OCI-LY7 (cell line): ENCODE measurements around the gene GLB1L3. TPM values are rescaled to one million over a fixed set of nuclear protein-coding genes. Genes with fewer than 3 reads are reported as not detected.

Source experiments
- BruUV-seq: library from RNA; stranded (reverse); fragments of 400-500 nt; replicated peaks from 2 replicates; lab custom pipeline; 2021; lab: Mats Ljungman, UMichigan
- CTCF ChIA-PET: fragments of 300-600 bp; sonication (Branson Sonifier 250); formaldehyde crosslinking; loops from one replicate; lab custom pipeline; 2022; ENCODE audit warnings: antibody characterized with exemption; ENCODE audit not compliant: unreplicated experiment; lab: Charles Lee
- POLR2A ChIA-PET: fragments of 300-600 bp; sonication (Branson Sonifier 250); formaldehyde crosslinking; loops from one replicate; lab custom pipeline; 2022; ENCODE audit warnings: antibody characterized with exemption; lab: Charles Lee
- DNase-seq: peaks from one replicate; pipeline ENCODE4 v3.0.0-alpha.2; 2015; ENCODE audit warnings: low spot score
- H2AFZ ChIP-seq: fragments of 200-600 bp; sonication (generic), shearing (Covaris generic); 2 replicates; pipeline ENCODE4 v1.6.1; 2014; ENCODE audit warnings: mild to moderate bottlenecking, antibody characterized with exemption, low read length, moderate library complexity
- H3K27ac ChIP-seq: fragments of 200-600 bp; sonication (generic); 2 replicates; pipeline ENCODE4 v1.5.1; 2014; ENCODE audit warnings: mixed run types, low read depth, mild to moderate bottlenecking, moderate library complexity, low read length, inconsistent platforms; ENCODE audit not compliant: poor library complexity, severe bottlenecking
- H3K36me3 ChIP-seq: fragments of 200-600 bp; sonication (generic); 2 replicates; pipeline ENCODE4 v1.6.1; 2014; ENCODE audit warnings: mild to moderate bottlenecking, antibody characterized with exemption, low read length, moderate library complexity, mixed read lengths; ENCODE audit not compliant: insufficient read depth
- H3K4me1 ChIP-seq: fragments of 200-600 bp; sonication (generic); 2 replicates; pipeline ENCODE4 v1.5.1; 2014; ENCODE audit warnings: mild to moderate bottlenecking, low read length; ENCODE audit not compliant: insufficient read depth, poor library complexity, severe bottlenecking
- H3K4me2 ChIP-seq: fragments of 200-600 bp; sonication (generic); 2 replicates; pipeline ENCODE4 v1.6.1; 2014; ENCODE audit warnings: mild to moderate bottlenecking, low read length
- H3K4me3 ChIP-seq: fragments of 200-600 bp; sonication (generic); 2 replicates; pipeline ENCODE4 v1.5.1; 2014; ENCODE audit warnings: mild to moderate bottlenecking, low read depth, low read length; ENCODE audit not compliant: poor library complexity, severe bottlenecking
- H3K79me2 ChIP-seq: fragments of 200-600 bp; sonication (generic); 2 replicates; pipeline ENCODE4 v1.6.1; 2016; ENCODE audit warnings: low read depth, mild to moderate bottlenecking, low read length, moderate library complexity, mixed read lengths; ENCODE audit not compliant: insufficient read depth
- H3K9me2 ChIP-seq: fragments of 200-600 bp; sonication (generic); 2 replicates; pipeline ENCODE4 v1.6.1; 2016; ENCODE audit warnings: mild to moderate bottlenecking, low read length, mixed read lengths; ENCODE audit not compliant: insufficient read depth
- H3K9me3 ChIP-seq: fragments of 200-600 bp; sonication (generic); 2 replicates; pipeline ENCODE4 v1.6.1; 2014; ENCODE audit warnings: mild to moderate bottlenecking, mixed run types, low read length, mixed read lengths
- H4K20me1 ChIP-seq: fragments of 200-600 bp; sonication (generic); 2 replicates; pipeline ENCODE4 v1.6.1; 2014; ENCODE audit warnings: mild to moderate bottlenecking, antibody characterized with exemption, low read length, moderate library complexity, mixed read lengths; ENCODE audit not compliant: insufficient read depth
- EZH2phosphoT487 ChIP-seq: fragments of 200-600 bp; sonication (generic); IDR thresholded peaks from 2 replicates; pipeline ENCODE4 v1.6.1; 2018; ENCODE audit warnings: low read depth, borderline replicate concordance, mild to moderate bottlenecking, mixed run types, antibody characterized with exemption, low read length, moderate library complexity, mixed read lengths
- intact Hi-C: fragments of 100-400 bp; cut with micrococcal nuclease; formaldehyde crosslinking; loops from one replicate; pipeline ENCODE4 v1.10.0; 2022; ENCODE audit not compliant: unreplicated experiment
- total RNA-seq, 2 experiments: library from RNA; depleted of rRNA in 1 of 2; stranded (reverse); fragments of >200 nt in 1 of 2; shearing (Covaris generic) in 1 of 2; gene quantifications; 2 replicates each; pipeline ENCODE4 v1.2.3, GENCODE V29; 2014 to 2022
- TF ChIP-seq, protein P1 (sequence below): fragments of 200-600 bp; sonication (generic); conservative IDR thresholded peaks from 2 replicates; pipeline ENCODE4 v1.5.1; 2014; ENCODE audit warnings: mild to moderate bottlenecking, antibody characterized with exemption, low read length, moderate library complexity, mixed read lengths

The GLB1L3 gene
- total RNA-seq, 2 experiments from 2014 or later, result not detected

DNA sequence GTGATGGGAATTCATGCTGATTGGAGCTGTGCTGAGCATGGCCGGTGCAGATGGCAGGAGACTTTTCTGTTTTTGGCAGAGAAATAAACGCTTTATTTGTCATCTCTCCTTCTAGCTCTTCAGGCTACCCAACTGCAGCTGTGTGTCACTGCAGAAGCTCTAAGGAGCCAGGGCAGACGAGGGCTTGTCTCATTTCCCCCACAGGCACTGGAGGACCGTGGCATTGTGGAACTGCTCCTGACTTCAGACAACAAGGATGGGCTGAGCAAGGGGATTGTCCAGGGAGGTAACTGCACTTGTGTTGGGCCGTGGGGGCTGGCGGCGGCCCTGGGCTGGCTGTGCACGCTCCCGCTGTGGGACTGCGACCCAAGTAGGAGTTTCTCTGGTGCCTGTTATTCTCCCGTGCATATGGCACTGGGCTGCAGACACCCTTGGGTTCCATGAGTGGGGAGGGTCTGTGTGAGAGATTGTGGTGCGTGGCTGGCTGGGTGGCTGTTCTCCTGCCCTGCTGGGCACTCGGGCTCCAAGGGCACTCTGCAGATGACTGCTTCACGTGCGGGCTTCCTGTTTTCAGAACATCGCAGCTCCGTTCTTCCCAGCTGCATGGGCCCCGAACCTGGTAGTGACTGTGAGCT, 82.8 kb downstream of the GLB1L3 start:
- no peaks in the 10 kb centered on the region for H3K9me2 ChIP-seq
- H3K27ac ChIP-seq, result no peak overlapping the region
- ChIA-PET CTCF (no interaction called here), POLR2A (no interaction called here)
- intact Hi-C loops, result no loop called here
- no peaks in the 10 kb centered on the region for H3K4me1 ChIP-seq
- no peaks in the 10 kb centered on the region for H3K36me3 ChIP-seq
- no TSS peak for BruUV-seq
- no peaks in the 10 kb centered on the region for H3K79me2 ChIP-seq
- H3K4me2 ChIP-seq, result no peak overlapping the region
- H2AFZ ChIP-seq, result no peak overlapping the region
- TF ChIP-seq, protein P1, sequence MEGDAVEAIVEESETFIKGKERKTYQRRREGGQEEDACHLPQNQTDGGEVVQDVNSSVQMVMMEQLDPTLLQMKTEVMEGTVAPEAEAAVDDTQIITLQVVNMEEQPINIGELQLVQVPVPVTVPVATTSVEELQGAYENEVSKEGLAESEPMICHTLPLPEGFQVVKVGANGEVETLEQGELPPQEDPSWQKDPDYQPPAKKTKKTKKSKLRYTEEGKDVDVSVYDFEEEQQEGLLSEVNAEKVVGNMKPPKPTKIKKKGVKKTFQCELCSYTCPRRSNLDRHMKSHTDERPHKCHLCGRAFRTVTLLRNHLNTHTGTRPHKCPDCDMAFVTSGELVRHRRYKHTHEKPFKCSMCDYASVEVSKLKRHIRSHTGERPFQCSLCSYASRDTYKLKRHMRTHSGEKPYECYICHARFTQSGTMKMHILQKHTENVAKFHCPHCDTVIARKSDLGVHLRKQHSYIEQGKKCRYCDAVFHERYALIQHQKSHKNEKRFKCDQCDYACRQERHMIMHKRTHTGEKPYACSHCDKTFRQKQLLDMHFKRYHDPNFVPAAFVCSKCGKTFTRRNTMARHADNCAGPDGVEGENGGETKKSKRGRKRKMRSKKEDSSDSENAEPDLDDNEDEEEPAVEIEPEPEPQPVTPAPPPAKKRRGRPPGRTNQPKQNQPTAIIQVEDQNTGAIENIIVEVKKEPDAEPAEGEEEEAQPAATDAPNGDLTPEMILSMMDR, result no peak
- no peak for TF ChIP-seq EZH2phosphoT487
- DNase-seq, result no peak
- no peaks in the 10 kb centered on the region for H3K9me3 ChIP-seq
- no peaks in the 10 kb centered on the region for H4K20me1 ChIP-seq
- H3K4me3 ChIP-seq, result no peak overlapping the region

DNA sequence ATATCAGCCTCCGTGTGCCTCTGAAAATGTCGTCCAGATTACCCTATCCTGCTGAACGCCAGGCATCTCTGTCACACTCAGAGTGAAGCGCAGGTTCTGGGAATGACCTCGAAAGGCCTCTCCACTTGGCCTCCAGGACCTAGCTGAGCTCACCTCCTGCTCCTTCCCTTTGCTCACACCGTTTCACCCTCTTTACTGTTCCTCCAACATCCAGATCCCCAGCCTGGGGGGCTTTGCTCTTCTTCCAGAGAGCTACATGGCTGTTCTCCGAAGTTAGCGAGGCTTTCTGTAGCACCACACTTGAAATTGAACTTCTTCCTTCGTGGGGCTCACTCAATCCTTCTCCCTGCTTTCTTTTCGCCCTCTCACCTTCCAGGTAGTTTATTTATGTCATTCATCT, 83.5 kb downstream of the GLB1L3 start:
- no peak overlapping the region for H2AFZ ChIP-seq
- no peak for DNase-seq
- H3K4me2 ChIP-seq, result no peak overlapping the region
- H3K4me1 ChIP-seq, result no peaks in the 10 kb centered on the region
- no TSS peak for BruUV-seq
- no peak overlapping the region for H3K4me3 ChIP-seq
- H4K20me1 ChIP-seq, result no peaks in the 10 kb centered on the region
- intact Hi-C loops, result no loop called here
- H3K79me2 ChIP-seq, result no peaks in the 10 kb centered on the region
- CTCF ChIA-PET, result no interaction called here
- no peaks in the 10 kb centered on the region for H3K9me2 ChIP-seq
- POLR2A ChIA-PET, result no interaction called here
- H3K9me3 ChIP-seq, result no peaks in the 10 kb centered on the region
- H3K36me3 ChIP-seq, result no peaks in the 10 kb centered on the region
- no peak for TF ChIP-seq EZH2phosphoT487
- TF ChIP-seq, protein P1, result no peak
- no peak overlapping the region for H3K27ac ChIP-seq

DNA sequence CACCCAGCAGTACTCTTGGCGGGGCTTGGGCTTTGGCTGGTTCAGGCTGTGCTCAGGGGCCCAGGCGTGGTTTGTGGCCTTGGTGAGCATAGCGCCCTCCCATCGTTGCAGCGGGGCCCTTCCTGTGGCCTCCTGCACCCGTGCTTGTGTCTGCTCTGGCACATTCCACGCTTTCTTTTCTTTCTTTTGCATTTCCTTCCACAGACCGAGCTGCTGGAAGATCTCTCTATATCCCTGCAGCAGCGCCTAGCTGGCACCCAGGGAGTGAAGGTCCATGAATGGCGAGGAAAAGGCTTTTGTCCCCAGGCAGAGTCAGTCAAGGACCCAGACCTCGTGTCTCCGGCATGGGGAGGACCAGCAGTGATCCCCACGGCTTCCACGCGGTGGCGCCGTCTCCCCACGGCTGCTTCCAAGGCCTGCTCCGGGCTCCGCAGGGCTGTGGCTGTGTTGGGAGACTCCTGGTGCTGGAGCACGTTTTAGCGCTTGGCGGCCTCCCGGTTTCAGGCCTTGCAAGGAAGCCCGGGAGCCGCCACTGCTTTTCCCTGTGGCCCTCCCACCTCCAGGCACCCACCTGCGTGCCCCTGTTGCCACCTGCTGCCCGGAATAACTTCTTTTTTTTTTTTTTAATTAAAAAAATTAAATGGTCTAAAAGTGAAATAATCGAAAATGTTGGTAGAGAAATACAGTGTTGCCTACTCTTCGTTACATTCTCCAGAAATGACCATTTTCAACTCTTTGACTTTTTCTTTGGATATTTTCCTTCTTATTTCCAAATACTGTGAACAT, 84.1 kb downstream of the GLB1L3 start:
- Histone ChIP-seq H2AFZ (no peak overlapping the region), H3K79me2 (no peaks in the 10 kb centered on the region), H3K9me3 (no peaks in the 10 kb centered on the region), H3K27ac (no peak overlapping the region), H3K9me2 (no peaks in the 10 kb centered on the region), H3K4me2 (no peak overlapping the region), H4K20me1 (no peaks in the 10 kb centered on the region), H3K36me3 (no peaks in the 10 kb centered on the region), H3K4me1 (no peaks in the 10 kb centered on the region), H3K4me3 (no peak overlapping the region)
- peak; percentile 39 for DNase-seq
- ChIA-PET POLR2A (no interaction called here), CTCF (no interaction called here)
- TF ChIP-seq EZH2phosphoT487, result no peak
- TF ChIP-seq, protein P1, result peak; percentile 79
- no TSS peak for BruUV-seq
- intact Hi-C loops, result no loop called here
